Esophagus muscularis mucosa (tissue), 4 donors: ENCODE data around the gene MAML3. TPM values are rescaled to one million over a fixed set of nuclear protein-coding genes. Genes with fewer than 3 reads are reported as not detected.
A peak's percentile ranks its signal among the peaks of the same experiment; 100 is the strongest.

Source experiments
- DNase-seq: peaks from one replicate; pipeline ENCODE4 v3.0.0-alpha.2; 2017; ENCODE audit errors: extremely low spot score
- H3K27ac ChIP-seq, 4 donors: fragments of 200-600 bp; sonication (generic); replicated peaks in 1 of 4; 1 replicate in 3 of 4; 2 replicates in 1 of 4; pipeline ENCODE4 v1.5.1; 2016 to 2019; ENCODE audit warnings: mild to moderate bottlenecking in 1 of 4
- H3K27me3 ChIP-seq, 4 donors: fragments of 200-600 bp; sonication (generic); one replicate each; pipeline versions ENCODE4 v1.5.1 to v1.6.0; 2016 to 2019
- H3K36me3 ChIP-seq, 4 donors: fragments of 200-600 bp; sonication (generic); one replicate each; pipeline ENCODE4 v1.5.1; 2016 to 2019
- H3K4me1 ChIP-seq, 4 donors: fragments of 200-600 bp; sonication (generic); one replicate each; pipeline ENCODE4 v1.5.1; 2016 to 2019
- H3K4me3 ChIP-seq, 4 donors: fragments of 200-600 bp; sonication (generic); 1 replicate in 2 of 4; 2 replicates in 2 of 4; pipeline ENCODE4 v1.5.1; 2016 to 2019; ENCODE audit warnings: mild to moderate bottlenecking in 4 of 4, moderate library complexity in 1 of 4
- H3K9me3 ChIP-seq, 4 donors: fragments of 200-600 bp; sonication (generic); 1 replicate in 3 of 4; 2 replicates in 1 of 4; pipeline ENCODE4 v1.5.1; 2016 to 2019
- CTCF ChIP-seq, 3 experiments: fragments of 200-600 bp in 2 of 3; fragments of 450-650 bp in 1 of 3; sonication (generic) in 2 of 3; IDR thresholded peaks; one replicate each; pipeline ENCODE4 v1.5.1; 2017 to 2019; ENCODE audit warnings: antibody characterized with exemption in 3 of 3, mild to moderate bottlenecking in 2 of 3, moderate library complexity in 1 of 3
- EP300 ChIP-seq: sonication (generic); formaldehyde crosslinking; IDR thresholded peaks from one replicate; pipeline ENCODE4 v1.6.1; 2017; ENCODE audit warnings: antibody characterized with exemption
- POLR2A ChIP-seq: fragments of 450-650 bp; IDR thresholded peaks from one replicate; pipeline ENCODE4 v1.6.1; 2017; ENCODE audit warnings: antibody characterized with exemption, moderate library complexity, mild to moderate bottlenecking, low read depth
- POLR2AphosphoS5 ChIP-seq, 2 donors: sonication (generic); formaldehyde crosslinking; IDR thresholded peaks; one replicate each; pipeline ENCODE4 v1.6.1; 2017; ENCODE audit warnings: antibody characterized with exemption in 2 of 2
- WGBS: methylation state at CpG from one replicate; pipeline ENCODE4 v1.1.5; 2018; 5-methylcytosine and 5-hydroxymethylcytosine counted together
- intact Hi-C: fragments of 100-400 bp; cut with DNase I; formaldehyde crosslinking; loops from one replicate; pipeline ENCODE4 v1.15.1; 2023
- total RNA-seq, 4 donors: library from RNA; depleted of rRNA; stranded (reverse); fragments of >200 nt; gene quantifications; one replicate each; pipeline versions ENCODE4 v1.1.0 to v1.2.1, GENCODE V29; 2016

The MAML3 gene
- total RNA-seq, 4 donors from 2014 or later = 5.0 to 8.7 (median 7.1) TPM

GRCh38 chr4:140158365-140159030 is 4.5 kb upstream of the MAML3 start:
- no peak for TF ChIP-seq POLR2A
- TF ChIP-seq POLR2AphosphoS5 (IDR thresholded peaks at IDR 0.05) = peak in 1 of 2 donors; percentile 23
- 22% methylated on average over 3 of the region's 3 CpGs for WGBS
- no peaks in the 10 kb centered on the region for H3K9me3 ChIP-seq
- no peak overlapping the region for H3K4me3 ChIP-seq
- peaks cover 6 to 32% (median 27%) of the 10 kb centered on the region in 4 donors for H3K4me1 ChIP-seq
- no peak for DNase-seq
- no peaks in the 10 kb centered on the region for H3K27me3 ChIP-seq
- intact Hi-C loops = loop anchor here (10.0 kb wide), 3 partner anchors 144 to 494 kb away; partner anchors contain the start of gene MGST2
- H3K36me3 ChIP-seq = no peaks in the 10 kb centered on the region
- H3K27ac ChIP-seq = peak overlapping the region; percentile 67 to 79 (median 72)

- Histone ChIP-seq H3K36me3 (no peaks in the 10 kb centered on the region), H3K27ac (peak overlapping the region; percentile 67 to 79 (median 72)), H3K4me3 (no peak overlapping the region), H3K4me1 (peaks cover 0 to 22% (median 17%) of the 10 kb centered on the region in 4 donors), H3K9me3 (no peaks in the 10 kb centered on the region), H3K27me3 (no peaks in the 10 kb centered on the region)
- DNase-seq = no peak
- TF ChIP-seq POLR2A (no peak), CTCF (IDR thresholded peaks at IDR 0.05) (no peak), POLR2AphosphoS5 (IDR thresholded peaks at IDR 0.05) (no peak), EP300 (no peak)
- 97% methylated on average over 2 of the region's 2 CpGs for WGBS
- intact Hi-C loops = loop anchor here (10.0 kb wide), 3 partner anchors 143 to 493 kb away; partner anchors contain the start of gene MGST2
These were observed 3.4 kb upstream of the MAML3 start for GRCh38 chr4:140157341-140157740.

GRCh38 chr4:140156529-140157171 is 2.7 kb upstream of the MAML3 start:
- WGBS = 89% methylated on average over 4 of the region's 4 CpGs
- DNase-seq = no peak
- no peaks in the 10 kb centered on the region for H3K36me3 ChIP-seq
- no peaks in the 10 kb centered on the region for H3K9me3 ChIP-seq
- peaks cover 0 to 23% (median 16%) of the 10 kb centered on the region in 4 donors for H3K4me1 ChIP-seq
- no peaks in the 10 kb centered on the region for H3K27me3 ChIP-seq
- intact Hi-C loops = loop anchor here (10.0 kb wide), 3 partner anchors 142 to 492 kb away; partner anchors contain the start of gene MGST2
- no peak overlapping the region for H3K4me3 ChIP-seq
- no peak for TF ChIP-seq EP300
- no peak for TF ChIP-seq POLR2AphosphoS5 (IDR thresholded peaks at IDR 0.05)
- TF ChIP-seq POLR2A = no peak
- no peak for TF ChIP-seq CTCF (IDR thresholded peaks at IDR 0.05)
- H3K27ac ChIP-seq = peak overlapping the region in 1 of 4 donors; percentile 79

GRCh38 chr4:140154572-140154891 is 548 bp upstream of the MAML3 start:
- Histone ChIP-seq H3K27me3 (no peaks in the 10 kb centered on the region), H3K4me1 (peaks cover 0 to 29% (median 23%) of the 10 kb centered on the region in 4 donors), H3K36me3 (no peaks in the 10 kb centered on the region), H3K9me3 (no peaks in the 10 kb centered on the region), H3K27ac (peak overlapping the region; percentile 97 to 99 (median 98)), H3K4me3 (peak overlapping the region; percentile 71 to 89 (median 86))
- DNase-seq = no peak
- TF ChIP-seq POLR2AphosphoS5 (IDR thresholded peaks at IDR 0.05) (no peak), CTCF (IDR thresholded peaks at IDR 0.05) (no peak)
- intact Hi-C loops = loop anchor here (1.0 to 10.0 kb wide), 6 partner anchors 72 to 490 kb away; partner anchors contain the start of gene MGST2
- 56% methylated on average over 3 of the region's 3 CpGs for WGBS

GRCh38 chr4:140153419-140153717 is 616 bp downstream of the MAML3 start:
- Histone ChIP-seq H3K36me3 (no peaks in the 10 kb centered on the region), H3K27ac (peak overlapping the region; percentile 97 to 99 (median 98)), H3K4me3 (peak overlapping the region; percentile 71 to 89 (median 86)), H3K27me3 (no peaks in the 10 kb centered on the region), H3K4me1 (peaks cover 0 to 30% (median 21%) of the 10 kb centered on the region in 4 donors), H3K9me3 (no peaks in the 10 kb centered on the region)
- intact Hi-C loops = loop anchor here (5.0 to 10.0 kb wide), 5 partner anchors 71 to 489 kb away; partner anchors contain the start of gene MGST2
- no peak for DNase-seq
- TF ChIP-seq POLR2AphosphoS5 (IDR thresholded peaks at IDR 0.05) = no peak
- WGBS = 2% methylated on average over 14 of the region's 14 CpGs
